ENCODE results near the gene STAT4.

STAT4 gene

DNA sequence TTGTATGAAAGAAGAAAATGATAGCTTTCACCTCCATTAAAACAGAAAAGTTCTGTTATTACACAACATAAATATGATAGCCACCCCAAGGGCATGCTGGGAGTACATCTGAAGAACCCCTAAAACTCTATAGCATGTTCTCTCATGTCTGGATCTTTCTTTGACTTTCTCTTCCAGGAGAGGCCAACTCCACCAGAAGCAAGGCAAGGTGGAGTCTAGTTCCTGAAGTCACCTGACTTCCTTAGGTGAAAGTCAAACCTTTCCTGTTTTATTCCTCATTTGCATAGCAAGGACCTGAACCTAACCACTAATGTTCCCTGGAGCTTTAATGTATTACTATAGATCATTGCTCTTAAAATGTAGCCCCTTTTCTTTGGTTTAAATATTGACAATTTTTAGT lies 142.5 kb downstream of the STAT4 start:
- no peak overlapping the region for H3K4me3 ChIP-seq (ENCODE audit: low read length)
- no peak for DNase-seq (ENCODE audit: low read depth)
- TF ChIP-seq, protein P1, sequence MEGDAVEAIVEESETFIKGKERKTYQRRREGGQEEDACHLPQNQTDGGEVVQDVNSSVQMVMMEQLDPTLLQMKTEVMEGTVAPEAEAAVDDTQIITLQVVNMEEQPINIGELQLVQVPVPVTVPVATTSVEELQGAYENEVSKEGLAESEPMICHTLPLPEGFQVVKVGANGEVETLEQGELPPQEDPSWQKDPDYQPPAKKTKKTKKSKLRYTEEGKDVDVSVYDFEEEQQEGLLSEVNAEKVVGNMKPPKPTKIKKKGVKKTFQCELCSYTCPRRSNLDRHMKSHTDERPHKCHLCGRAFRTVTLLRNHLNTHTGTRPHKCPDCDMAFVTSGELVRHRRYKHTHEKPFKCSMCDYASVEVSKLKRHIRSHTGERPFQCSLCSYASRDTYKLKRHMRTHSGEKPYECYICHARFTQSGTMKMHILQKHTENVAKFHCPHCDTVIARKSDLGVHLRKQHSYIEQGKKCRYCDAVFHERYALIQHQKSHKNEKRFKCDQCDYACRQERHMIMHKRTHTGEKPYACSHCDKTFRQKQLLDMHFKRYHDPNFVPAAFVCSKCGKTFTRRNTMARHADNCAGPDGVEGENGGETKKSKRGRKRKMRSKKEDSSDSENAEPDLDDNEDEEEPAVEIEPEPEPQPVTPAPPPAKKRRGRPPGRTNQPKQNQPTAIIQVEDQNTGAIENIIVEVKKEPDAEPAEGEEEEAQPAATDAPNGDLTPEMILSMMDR (conservative IDR thresholded peaks at IDR 0.05; ENCODE audit: low read depth, low read length) = no peak

DNA sequence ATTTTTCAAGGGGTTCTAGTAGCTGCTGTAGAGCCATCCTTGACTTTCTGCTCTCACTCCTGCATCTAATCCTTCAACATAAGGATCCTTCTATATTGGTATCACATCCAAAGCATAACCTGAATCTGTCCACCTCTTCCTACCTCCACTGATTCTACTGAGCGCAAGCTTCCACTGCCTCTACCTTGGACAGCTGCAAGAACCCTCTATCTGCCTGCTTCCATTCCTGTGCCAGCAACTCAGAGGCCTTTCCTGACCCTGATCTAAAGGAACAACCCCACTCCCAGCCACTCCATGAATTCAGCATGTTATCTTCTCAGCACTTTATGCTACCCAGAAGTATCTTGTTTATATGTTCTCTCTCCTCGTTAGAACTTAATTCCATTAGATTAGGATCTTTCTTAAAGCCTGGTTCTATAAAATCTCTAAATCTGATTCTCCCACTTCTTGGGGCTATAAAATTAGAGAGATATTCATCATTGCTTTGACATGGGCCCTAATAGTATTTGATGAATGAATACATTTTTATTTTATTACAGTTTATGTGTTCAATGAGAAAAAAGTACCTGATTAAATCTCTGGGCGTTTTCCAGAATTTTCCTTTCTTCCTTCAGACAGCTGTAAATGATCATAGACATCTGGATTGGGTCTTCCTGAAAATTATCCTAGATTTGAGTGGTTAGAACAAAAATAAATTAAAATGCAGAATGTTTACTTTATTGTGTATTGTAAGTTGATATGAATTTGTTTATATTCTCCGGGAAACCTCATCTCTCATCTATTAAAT lies 143.6 kb downstream of the STAT4 start:
- H3K4me3 ChIP-seq (ENCODE audit: low read length) = no peak overlapping the region
- no peak for DNase-seq (ENCODE audit: low read depth)
- TF ChIP-seq, protein P1 (conservative IDR thresholded peaks at IDR 0.05; ENCODE audit: low read depth, low read length) = no peak

DNA sequence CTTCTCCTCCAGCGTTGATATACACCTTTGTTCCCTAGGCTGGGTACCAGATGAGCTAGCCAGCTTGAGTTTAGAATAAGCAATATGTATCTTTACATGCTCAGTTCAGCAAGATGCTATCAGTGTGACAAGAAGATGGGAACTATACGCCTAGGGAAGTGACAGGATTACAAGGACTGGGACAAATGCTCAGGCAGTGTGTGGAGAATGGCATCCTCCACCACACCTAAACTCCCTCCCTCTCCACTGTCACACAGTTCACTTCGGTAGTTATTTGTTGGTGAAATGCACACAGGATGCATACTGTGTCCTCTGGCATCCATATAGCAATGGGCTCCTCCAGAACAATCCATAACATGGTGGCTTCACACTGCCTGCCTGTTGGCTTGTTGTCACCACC lies 144.5 kb downstream of the STAT4 start:
- TF ChIP-seq, protein P1 (conservative IDR thresholded peaks at IDR 0.05; ENCODE audit: low read depth, low read length) = no peak
- no peak overlapping the region for H3K4me3 ChIP-seq (ENCODE audit: low read length)

GRCh38 chr2:191003405-191004309 lies 147.1 kb downstream of the STAT4 start:
- TF ChIP-seq, protein P1 (conservative IDR thresholded peaks at IDR 0.05; ENCODE audit: low read depth, low read length) = no peak

More for the DNA sequence above, 144.5 kb downstream of the STAT4 start:
- DNase-seq (ENCODE audit: low read depth) = no peak

GRCh38 chr2:191001624-191002023 lies 149.2 kb downstream of the STAT4 start:
- TF ChIP-seq, protein P1 (conservative IDR thresholded peaks at IDR 0.05; ENCODE audit: low read depth, low read length) = no peak
- no peak for DNase-seq (ENCODE audit: low read depth)
- H3K4me3 ChIP-seq (ENCODE audit: low read length) = no peak overlapping the region

More at GRCh38 chr2:191003405-191004309, 147.1 kb downstream of the STAT4 start:
- H3K4me3 ChIP-seq (ENCODE audit: low read length) = no peak overlapping the region
- no peak for DNase-seq (ENCODE audit: low read depth)

GRCh38 chr2:191001032-191001431 lies 149.8 kb downstream of the STAT4 start:
- H3K4me3 ChIP-seq (ENCODE audit: low read length) = no peak overlapping the region
- TF ChIP-seq, protein P1 (conservative IDR thresholded peaks at IDR 0.05; ENCODE audit: low read depth, low read length) = no peak
- DNase-seq (ENCODE audit: low read depth) = no peak
